HG03521 (cell line): ENCODE measurements around the gene TNS2.

Experiments
- ATAC-seq: cut with Tn5 transposase; IDR thresholded peaks from one replicate; pipeline ENCODE4 v1.9.1; 2021; ENCODE audit warnings: mild to moderate bottlenecking, moderate library complexity; ENCODE audit not compliant: unreplicated experiment

TNS2 gene

DNA sequence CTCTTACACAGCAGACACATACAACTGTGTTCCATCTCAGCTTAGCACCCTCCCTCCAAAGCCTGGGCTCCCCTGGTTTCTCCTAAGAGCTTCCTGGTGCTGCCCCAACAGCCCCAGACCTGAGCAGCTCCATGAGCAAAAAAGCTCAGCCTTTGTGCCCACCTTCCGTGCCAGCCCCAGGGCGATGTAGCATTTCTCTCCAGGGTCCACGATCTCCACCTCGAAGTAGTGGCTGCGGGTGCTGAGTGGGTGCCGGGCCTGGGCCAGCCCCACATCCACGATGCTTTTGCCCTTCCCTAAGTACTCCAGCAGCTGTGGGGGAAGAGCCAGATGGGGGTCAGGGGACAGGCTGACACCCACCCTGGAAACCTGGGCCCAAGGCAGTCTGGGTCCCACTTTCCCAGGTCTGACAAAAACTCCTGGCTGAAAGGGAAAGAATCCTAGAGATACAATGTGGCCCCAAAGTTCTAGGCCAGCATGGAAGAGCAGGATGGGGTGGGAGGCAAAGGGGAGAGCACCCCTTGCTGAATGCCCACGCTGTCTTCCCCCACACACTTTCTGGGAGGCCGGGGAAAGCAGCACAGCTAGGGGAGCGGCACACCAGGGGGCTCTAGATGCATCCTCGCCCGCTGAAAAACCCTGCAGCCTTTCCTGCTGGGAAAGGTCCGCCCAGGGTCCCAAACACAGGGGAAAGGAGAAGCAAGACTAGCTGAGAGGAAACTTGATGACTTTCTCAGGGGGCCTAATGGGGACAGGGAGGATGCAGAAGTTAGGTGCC lies 18.3 kb downstream of the TNS2 start:
- ATAC-seq: no peak

DNA sequence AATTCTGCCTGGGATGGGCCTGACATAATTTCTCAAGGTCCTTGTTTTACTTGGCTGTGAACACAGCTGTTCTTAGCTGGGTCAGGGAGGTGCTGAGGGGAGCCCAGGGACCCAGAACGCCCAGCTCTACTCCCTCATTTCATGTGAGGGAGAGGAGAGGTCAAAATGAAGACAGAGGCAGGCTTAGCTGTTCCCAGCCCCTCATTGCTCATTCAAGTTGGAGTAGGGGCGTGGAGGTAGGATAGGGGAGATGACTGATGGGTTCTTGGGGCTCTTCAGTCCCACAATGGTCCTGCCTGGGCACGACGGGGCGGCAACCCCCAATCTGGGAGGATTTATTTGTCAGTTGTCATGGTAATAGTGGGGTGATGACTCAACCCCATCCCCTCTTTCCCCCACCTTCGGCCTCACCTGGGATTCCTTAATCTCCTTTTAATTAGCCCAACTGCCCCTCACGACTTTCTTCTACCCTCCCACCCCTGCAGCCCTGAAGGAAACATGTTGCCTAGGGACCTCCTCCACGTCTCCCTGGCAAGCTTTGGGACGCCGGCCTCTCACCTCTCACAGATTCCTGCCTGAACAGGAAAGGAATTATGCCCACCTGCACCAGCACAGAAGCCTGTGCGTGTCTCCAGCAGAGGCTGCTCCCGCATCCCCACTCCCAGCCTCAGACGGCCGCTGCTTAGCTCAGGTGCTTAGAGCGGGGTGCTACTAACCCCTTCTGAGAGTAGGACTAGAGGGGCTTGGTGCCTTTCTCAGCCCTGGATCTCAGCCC lies 19.1 kb downstream of the TNS2 start:
- no peak for ATAC-seq

DNA sequence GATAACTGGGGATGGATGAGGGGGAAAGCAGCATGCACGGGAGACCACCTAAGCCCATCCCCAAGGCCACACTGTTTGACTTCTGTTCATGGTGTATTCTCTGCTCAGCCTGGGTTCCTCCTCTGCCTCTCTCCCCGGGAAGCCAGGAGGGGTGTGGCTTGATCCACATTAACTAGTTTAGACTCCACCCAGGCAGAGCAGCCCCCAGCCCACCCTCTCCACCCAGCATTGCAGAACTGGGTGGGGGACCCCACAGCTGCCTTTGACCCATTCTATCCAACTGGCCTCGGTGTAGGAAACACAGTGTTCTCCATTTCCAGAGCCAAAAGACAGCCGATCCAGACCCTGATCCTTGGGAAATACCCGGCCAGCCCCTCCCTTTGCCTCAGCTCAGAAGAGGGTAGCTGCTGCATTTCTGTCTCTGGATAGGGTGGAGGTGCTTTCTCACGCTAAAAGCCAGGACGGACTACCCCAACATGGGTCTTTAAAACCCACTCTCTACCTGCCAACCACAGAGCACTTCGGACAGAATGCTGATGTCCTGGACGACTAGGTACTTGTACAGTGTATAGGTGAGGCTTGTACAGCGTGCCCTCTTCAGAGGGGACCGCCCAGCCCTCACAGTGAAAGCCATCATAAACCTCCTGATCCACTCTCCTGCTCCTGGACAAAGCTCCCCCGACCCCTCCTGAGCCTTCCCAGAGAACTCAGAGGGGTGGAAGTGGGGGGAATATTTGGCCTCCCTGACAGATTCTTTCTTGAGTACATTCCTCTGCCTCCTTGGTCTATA lies 20.0 kb downstream of the TNS2 start:
- ATAC-seq: no peak

DNA sequence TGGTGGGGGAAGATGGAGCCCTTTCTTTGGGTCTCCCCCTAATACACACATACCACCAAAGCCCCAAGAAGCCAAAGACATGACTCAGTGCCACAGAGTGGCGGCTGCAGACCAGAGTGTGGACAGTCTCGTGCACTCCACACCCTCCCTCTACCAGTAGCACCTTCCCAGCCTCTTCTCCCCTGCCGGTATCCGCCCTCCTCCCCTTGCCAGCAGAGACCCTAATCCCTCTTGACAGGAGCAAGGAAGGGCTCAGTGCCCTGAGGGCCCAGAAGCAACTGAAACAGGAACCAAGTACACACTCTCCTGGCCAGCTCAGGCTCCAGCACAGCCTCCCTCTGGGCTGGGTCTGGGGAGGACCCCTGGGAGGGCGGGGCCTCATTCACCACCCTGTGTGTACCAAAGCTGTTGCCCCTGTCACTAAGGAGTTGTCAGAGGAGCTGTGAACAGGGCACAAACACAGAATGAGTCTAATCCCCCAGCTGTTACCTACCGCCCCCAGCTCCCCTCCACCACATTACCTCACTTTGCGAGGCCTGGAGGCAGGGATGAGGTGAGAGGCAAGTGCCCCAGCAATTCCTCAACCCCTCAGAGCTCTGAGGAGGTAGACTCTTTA lies 21.1 kb downstream of the TNS2 start:
- ATAC-seq: no peak

DNA sequence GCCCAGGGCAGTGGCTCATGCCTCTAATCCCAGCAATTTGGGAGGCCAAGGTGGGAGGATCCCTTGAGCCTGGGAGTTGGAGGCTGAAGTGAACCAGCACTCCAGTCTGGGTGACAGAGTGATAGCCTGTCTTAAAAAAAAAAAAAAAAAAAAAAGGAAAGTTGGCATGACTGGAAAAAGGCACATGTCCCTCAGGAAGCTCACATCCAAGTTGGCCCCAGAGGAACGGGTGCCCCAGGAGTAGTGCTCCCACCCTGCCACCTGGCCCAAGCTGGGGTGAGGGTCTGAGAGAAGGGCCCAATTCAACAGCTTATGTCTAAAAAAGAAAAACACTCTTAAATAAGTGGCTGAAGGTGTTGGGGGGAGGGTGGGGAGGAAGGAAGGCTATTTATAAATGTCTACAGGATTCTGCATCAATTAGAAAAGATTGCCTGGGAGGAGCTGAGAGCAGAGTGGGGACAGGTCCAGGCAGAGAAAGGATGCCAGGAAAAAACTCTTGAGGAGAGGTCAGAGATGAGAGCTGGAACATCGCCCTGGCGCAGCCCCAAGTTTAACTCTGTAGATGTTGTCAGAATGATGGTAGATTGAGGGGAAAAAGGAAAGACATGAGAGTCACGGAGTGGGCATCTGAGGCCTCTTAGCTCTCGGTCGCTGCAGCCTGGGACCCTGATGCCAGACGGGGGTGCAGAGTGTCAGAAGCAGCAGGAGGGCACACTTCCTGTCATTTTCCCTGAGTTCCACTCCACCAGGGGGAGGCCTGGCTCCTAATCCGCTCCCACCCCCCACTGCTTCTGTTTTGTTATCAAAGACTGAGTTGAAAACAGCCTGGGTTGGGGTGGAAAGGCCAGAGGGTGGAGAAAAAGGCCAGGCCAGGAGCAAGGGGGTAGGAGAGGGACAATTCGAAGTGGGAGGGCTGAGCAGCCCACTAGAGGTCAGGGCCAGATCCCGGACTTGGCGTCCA lies 22.0 kb downstream of the TNS2 start:
- no peak for ATAC-seq

DNA sequence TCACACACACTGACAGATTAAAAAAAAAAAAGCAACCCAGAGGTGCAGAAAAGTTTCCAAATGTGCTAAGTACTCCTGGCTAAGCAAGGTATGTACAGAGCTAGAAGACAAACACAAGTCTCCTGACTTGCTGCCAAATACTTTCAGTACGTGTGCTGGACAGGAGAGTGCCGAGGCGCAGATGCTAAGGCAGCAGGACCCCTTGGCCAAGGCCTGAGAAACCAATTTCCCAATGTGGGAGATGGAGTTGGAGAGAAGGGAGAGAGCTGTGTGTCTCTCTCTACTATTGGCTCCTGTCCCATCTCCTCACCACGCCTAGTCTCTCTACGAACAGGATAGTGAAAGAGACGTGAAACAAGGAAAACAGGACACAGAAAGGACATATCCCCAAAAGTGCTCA lies 24.0 kb downstream of the TNS2 start:
- no peak for ATAC-seq

DNA sequence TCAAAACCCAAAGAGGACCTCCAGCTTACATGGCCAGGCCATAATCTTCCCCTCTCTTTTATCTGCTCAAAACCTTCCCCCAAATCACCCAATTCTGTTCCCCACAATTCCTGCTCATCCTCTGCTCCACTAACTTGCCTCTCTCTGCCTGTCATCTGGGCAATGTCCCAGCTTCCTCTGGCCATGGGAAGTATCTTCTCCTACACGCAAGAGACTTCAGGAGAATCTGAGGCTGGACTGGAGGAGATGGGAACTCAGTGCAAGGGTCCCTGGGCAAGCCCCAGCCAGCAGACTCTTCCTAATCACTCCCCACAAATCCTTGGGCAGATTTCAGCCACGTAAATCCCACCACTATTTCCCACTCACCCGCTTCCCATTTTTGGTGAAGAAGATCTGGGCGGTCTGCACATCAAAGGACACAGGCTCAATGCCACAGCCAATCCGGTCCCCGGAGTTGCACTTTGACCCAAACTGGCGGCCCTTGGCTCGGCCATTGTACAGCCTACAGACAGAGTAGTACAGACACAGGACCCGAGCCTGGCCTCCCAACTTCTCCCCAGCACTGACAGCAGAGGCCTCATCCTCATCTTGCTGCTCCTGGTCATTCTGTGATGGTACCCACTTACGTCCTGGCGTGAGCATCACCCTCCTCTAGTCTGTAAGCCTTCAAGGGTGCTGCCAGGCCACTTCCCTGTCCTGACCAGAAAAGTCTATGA lies 24.6 kb downstream of the TNS2 start:
- ATAC-seq: no peak

DNA sequence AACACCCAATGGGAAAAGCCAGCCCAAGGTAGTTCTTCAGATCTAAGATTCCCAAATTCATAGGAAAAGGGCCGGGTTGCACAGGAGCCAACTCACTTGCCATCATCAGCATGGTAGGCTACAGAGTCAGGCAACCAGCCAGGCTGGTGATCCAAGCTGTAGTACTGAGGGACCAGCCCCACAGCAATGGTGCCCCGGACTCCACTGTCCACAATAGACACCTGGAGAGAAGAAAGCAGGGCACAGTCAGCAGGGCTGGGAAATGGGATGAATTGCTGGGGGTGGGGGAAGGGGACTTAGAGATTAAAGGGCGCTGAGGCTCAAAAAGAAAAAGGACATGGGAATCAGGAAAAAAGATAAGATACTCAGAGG lies 25.1 kb downstream of the TNS2 start:
- ATAC-seq: no peak

DNA sequence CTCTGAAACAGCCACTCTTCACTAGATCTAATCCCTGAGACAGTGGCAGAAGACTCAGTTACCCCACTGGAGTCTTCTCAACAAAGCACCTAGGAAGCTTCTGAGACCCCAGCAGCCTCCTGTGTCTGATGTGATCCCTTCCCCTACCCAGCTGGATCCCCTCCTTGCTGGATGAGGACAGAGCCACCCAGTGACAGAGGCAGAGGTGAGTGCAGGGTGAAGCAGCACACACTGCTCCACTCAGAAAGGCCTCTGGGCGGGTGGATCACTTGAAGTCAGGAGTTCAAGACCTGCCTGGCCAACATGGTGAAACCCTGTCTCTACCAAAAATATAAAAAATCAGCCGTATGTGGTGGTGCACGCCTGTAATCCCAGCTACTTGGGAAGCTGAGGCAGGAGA lies 26.6 kb downstream of the TNS2 start:
- no peak for ATAC-seq

DNA sequence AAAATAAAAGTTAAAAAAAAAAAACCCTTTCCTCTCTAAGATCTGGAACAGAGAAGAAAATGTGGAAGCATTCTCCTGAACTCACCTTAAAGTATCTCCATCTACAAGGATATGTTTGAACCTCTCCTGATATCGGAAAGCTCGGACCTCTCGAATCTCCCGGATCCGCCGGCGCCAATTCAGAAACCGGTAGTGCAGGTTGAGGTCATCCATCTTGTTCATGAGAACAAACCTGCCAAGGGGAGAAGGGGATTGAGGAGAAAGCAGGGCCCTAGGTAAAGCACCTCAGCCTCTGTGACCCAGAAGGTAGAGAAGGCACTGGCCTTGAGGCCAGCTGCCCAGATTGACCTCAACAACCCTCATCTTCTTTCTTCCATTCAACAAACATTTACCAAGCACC lies 27.2 kb downstream of the TNS2 start:
- no peak for ATAC-seq

DNA sequence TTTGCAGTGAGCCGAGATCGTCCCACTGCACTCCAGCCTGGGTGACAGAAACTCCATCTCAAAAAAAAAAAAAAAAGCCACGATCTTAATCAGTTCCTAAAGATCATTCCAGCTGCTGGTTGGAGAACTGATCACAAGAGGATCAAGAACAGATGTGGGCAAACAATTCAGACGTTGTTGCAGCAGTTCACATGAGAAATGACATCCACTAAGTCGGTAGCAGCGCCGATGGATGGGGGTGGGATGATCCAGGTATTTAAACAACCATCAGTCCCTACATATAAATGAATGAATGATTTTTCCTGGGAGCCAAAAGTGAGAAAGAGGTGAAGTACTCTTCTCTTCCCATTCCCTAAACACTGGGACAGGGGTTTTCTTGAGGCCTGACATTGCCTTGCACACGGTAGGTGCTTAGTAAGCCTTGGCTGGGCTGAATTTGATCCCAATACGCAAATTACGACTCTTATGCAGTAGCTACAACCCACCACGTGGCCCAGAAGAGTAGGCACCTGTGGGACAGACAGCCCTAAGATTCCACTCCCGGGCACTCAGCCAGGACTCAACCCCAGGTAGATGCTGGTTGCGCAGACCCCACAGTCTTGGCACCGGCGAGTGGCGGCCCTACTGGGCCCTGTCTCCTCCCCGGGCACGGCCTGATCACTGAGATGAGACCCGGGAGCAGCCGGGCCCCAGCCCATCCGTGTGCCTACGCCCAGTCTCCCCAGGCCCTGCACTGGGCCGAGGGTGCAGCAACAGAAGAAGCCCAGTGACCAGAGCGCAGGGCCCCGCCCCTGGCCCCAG lies 28.8 kb downstream of the TNS2 start:
- no peak for ATAC-seq

DNA sequence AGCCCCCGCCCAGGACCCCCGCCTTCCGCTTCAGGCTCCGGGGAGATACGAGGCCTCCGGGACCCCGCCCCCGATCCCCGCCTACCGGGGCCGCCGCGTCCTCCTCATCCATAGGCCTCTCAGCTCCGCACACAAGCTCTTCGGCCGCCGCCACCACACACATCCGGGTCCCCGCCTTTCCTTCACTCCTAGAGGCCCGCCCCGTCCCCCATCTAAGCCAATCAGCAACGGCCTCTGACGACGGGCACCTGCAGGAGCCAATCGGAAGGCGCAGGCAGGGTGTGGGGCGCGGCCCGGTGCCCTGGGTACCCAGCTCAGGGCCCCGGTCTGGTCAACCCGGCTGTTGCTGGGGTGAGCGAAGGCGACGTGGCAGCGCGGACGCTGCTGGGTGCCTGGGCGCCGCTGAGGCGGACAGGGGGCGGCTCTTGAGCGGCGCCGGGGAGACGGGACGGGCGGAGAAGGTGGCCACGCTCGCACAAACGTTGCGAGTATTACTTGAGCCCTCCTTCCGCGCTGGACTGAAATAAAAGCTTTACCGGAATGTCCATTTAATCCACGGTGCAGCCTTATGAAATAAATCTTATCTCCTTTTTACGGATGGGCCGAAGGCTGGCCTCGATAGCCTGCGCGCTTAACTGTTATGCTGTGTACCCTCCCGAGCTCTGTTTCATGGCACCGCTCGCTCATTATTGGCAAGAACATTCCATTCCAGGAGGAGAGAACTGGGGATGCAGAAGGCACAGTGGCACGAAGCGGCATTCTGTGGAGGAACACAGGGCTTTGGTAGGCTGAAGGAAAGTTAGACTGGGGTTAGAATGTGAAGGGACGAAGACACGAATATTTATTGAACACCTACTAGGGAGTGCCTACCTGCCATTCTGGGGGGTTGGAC lies 29.6 kb downstream of the TNS2 start, which contains the start of gene SPRYD3:
Gene SPRYD3 (minus strand): TSS at position 165 of the 892 bp plus-strand sequence. CDS start 57 bp downstream, at position 108.
- peak; percentile 98 for ATAC-seq

DNA sequence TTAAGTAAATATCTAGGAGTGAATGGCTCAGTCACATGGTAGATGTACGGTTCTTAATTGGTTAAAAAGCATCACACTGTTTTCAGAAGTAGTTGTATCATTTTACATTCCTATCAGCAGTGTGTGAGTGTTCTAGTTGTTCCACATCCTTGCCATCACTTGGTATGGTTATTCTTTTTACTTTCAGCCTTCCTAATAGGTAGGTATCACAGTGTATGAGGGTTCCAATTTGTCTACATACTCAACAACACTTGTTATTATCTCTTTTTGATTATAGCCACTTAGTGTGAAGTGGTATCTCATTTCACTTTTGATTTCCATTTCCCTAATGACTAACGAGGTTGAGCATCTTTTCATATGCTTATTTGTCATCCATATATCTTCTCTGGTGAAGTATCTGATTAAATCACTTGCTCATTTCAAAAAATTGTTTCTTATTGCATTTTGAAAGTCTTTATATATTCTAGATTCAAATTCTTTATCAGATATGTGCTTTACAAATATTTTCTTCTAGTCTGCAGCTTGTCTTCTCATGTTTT lies 32.8 kb downstream of the TNS2 start:
- no peak for ATAC-seq

DNA sequence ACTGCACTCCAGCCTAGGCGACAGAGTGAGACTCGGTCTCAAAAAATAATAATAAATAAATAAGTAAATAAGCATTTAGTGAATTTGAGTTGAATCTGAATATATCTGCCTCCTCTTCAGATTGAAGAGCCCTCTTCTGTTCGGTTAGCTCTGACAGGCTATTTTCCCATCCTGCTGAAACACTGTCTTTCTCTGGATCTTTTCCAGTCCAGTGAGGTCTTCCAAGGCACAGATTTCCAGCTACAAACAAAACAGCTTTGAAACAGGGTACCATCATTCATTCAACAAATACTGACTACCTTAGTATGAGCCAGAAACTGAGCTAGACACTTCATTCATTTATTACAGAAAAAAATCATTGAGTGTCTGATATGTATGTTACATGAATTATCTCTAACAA lies 36.5 kb downstream of the TNS2 start:
- ATAC-seq: no peak

DNA sequence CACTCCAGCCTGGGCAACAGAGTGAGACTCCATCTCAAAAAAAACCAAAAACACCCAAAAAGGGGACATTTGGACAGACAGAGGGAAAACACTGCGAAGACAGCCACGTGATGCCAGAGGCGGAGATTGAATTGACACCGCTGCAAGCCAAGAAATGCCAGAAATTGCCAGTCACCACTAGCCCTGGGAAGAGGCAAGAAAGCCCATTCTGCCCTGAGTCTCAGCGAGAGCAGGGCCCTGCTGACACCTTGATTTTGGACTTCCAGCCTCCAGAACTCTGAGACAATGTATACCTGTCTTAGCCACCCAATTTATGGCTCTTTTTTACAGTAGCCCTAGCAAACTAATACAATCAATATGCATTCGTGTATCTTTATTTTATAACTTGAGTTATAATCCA lies 40.2 kb downstream of the TNS2 start:
- ATAC-seq: no peak

DNA sequence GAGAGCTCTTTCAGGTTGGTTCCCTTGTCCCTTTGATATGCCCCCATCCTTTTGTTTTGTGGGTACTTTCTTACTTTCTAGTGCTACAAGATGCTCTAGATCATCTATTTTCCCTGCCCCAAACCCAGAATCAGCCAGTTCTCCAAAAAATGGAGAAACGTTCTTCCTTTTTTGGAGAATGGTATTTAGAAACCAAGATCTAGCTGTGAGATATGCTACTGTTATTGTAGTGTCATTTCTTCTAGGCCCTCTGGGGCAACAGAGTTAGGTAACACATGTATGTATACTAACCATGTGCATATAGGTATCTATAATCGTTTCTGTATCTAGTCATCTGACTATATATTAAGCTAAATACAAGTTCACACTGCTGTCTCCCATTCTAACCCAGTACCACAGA lies 40.7 kb downstream of the TNS2 start:
- no peak for ATAC-seq

DNA sequence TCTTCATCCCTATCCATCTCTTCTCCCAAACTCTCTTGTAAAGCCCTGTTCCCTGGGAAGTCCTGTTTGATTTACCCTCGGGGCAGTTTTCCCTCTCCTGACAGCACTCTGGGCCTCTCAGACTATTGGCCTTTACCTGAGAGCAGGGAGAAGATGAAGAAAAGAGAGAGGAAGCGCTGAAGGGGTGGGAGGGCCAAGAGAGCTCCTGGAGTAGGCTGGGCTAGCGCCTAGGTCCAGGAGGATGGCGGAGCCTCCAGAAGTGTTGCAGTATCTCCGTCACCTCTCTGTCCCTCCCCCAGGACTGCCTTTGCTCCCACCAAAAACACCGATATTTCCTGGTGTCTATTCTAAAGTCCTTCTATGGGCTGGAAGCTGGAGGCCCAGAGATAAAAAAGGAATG lies 41.9 kb downstream of the TNS2 start:
- no peak for ATAC-seq
